DMS153 treated with DMSO at 0.1 percent for 48 hours (cell line): ENCODE data around the gene TMEM170B.

Experiments
- DNase-seq: peaks from one replicate; lab custom pipeline; 2025; ENCODE audit not compliant: unreplicated experiment; lab: John Stamatoyannopoulos, UW

The TMEM170B gene

GRCh38 chr6:11584244-11584643 is 46.7 kb downstream of the TMEM170B start:
- DNase-seq: no peak

GRCh38 chr6:11585426-11586016 is 48.0 kb downstream of the TMEM170B start:
- DNase-seq: no peak

GRCh38 chr6:11586117-11586516 is 48.6 kb downstream of the TMEM170B start:
- no peak for DNase-seq

GRCh38 chr6:11586536-11586935 is 49.0 kb downstream of the TMEM170B start:
- DNase-seq: no peak

GRCh38 chr6:11589261-11589660 is 51.7 kb downstream of the TMEM170B start:
- DNase-seq: no peak

- no peak for DNase-seq
These were observed 54.9 kb downstream of the TMEM170B start for GRCh38 chr6:11592294-11592906.

GRCh38 chr6:11593096-11593495 is 55.5 kb downstream of the TMEM170B start:
- DNase-seq: no peak

GRCh38 chr6:11595903-11596302 is 58.4 kb downstream of the TMEM170B start:
- DNase-seq: no peak

- DNase-seq: no peak
These were observed 59.2 kb downstream of the TMEM170B start for GRCh38 chr6:11596640-11597237.

GRCh38 chr6:11598687-11599086 is 61.1 kb downstream of the TMEM170B start:
- DNase-seq: no peak

GRCh38 chr6:11600251-11600650 is 62.7 kb downstream of the TMEM170B start:
- DNase-seq: no peak

GRCh38 chr6:11601776-11602605 is 64.4 kb downstream of the TMEM170B start:
- no peak for DNase-seq

GRCh38 chr6:11604215-11604614 is 66.7 kb downstream of the TMEM170B start:
- no peak for DNase-seq

GRCh38 chr6:11604836-11605506 is 67.4 kb downstream of the TMEM170B start:
- DNase-seq: no peak

GRCh38 chr6:11605507-11605905 is 68.0 kb downstream of the TMEM170B start:
- no peak for DNase-seq

- DNase-seq: no peak
These were observed 68.8 kb downstream of the TMEM170B start for GRCh38 chr6:11606332-11606731.

GRCh38 chr6:11607383-11607782 is 69.8 kb downstream of the TMEM170B start:
- no peak for DNase-seq

GRCh38 chr6:11608600-11609323 is 71.2 kb downstream of the TMEM170B start:
- DNase-seq: no peak

- no peak for DNase-seq
These were observed 71.9 kb downstream of the TMEM170B start for GRCh38 chr6:11609324-11610071.

- no peak for DNase-seq
These were observed 75.8 kb downstream of the TMEM170B start for GRCh38 chr6:11613336-11613735.
